HepG2 (cell line): ENCODE data around the gene IL21R. TPM values are rescaled to one million over a fixed set of nuclear protein-coding genes. Genes with fewer than 3 reads are reported as not detected.

Source experiments
- ATAC-seq: fragments of 200-7000 bp; cut with Tn5 transposase; 3 replicates; pipeline ENCODE4 v1.9.1; 2020; ENCODE audit warnings: mild to moderate bottlenecking, moderate library complexity
- BruUV-seq: library from RNA; stranded (reverse); fragments of 400-500 nt; replicated peaks from 2 replicates; lab custom pipeline; 2021; lab: Mats Ljungman, UMichigan
- CTCF ChIA-PET: fragments of 300-600 bp; formaldehyde crosslinking; extraction: SDS; loops from one replicate; lab custom pipeline; 2021; ENCODE audit warnings: low total read pairs, inconsistent platforms, low intra/inter-chr PET ratio; lab: Yijun Ruan, JAX
- POLR2A ChIA-PET: fragments of 350-600 bp; sonication (Branson Sonifier 250); formaldehyde crosslinking; loops from one replicate; lab custom pipeline; 2020; ENCODE audit warnings: antibody characterized with exemption, inconsistent platforms; lab: Yijun Ruan, JAX
- DNase-seq: peaks from one replicate; pipeline ENCODE4 v3.0.0-alpha.2; 2015; ENCODE audit warnings: low spot score
- FAIRE-seq: peaks from 3 replicates; lab custom pipeline; 2011; peaks lifted over from hg19 to GRCh38; lab: Jason Lieb, UNC
- H2AFZ ChIP-seq: one replicate; pipeline ENCODE4 v1.6.1; 2011; ENCODE audit warnings: low read length, inconsistent platforms
- H3K27ac ChIP-seq: fragments of 300-600 bp; 3 replicates; pipeline ENCODE4 v1.8.0; 2011; ENCODE audit warnings: mixed run types, mild to moderate bottlenecking, mixed read lengths, low read length, inconsistent platforms; ENCODE audit not compliant: insufficient read depth; ENCODE audit errors: extremely low read length
- H3K27me3 ChIP-seq, 2 experiments: fragments of 200-600 bp in 1 of 2; 2 replicates in 1 of 2; 3 replicates in 1 of 2; pipeline versions ENCODE4 v1.6.0 to v1.8.0; 2011; ENCODE audit warnings: low read length in 2 of 2, mild to moderate bottlenecking in 2 of 2, moderate library complexity in 2 of 2, inconsistent platforms in 1 of 2; ENCODE audit not compliant: insufficient read depth in 2 of 2, control insufficient read depth in 1 of 2
- H3K36me3 ChIP-seq, 2 experiments: fragments of 200-600 bp in 1 of 2; replicated peaks in 1 of 2; 2 replicates in 1 of 2; 3 replicates in 1 of 2; pipeline versions ENCODE4 v1.5.1 to v1.8.0; 2011; ENCODE audit warnings: low read length in 2 of 2, inconsistent platforms in 1 of 2; ENCODE audit not compliant: insufficient read depth in 2 of 2, control insufficient read depth in 1 of 2
- H3K4me1 ChIP-seq: 2 replicates; pipeline ENCODE4 v1.5.1; 2012; ENCODE audit warnings: low read length, inconsistent platforms; ENCODE audit not compliant: insufficient read depth
- H3K4me2 ChIP-seq: 2 replicates; pipeline ENCODE4 v1.6.0; 2011; ENCODE audit warnings: low read depth, low read length, inconsistent platforms
- H3K4me3 ChIP-seq, 3 experiments: fragments of 200-600 bp in 1 of 3; sonication (generic), shearing (Covaris generic) in 1 of 3; replicated peaks in 1 of 3; 2 replicates each; pipeline ENCODE4 v1.5.1; 2011 to 2016; ENCODE audit warnings: low read length in 3 of 3, inconsistent platforms in 2 of 3, low read depth in 2 of 3, mild to moderate bottlenecking in 2 of 3, control low read depth in 1 of 3, mixed read lengths in 1 of 3; ENCODE audit not compliant: insufficient read depth in 1 of 3
- H3K79me2 ChIP-seq: one replicate; pipeline ENCODE4 v1.6.1; 2011; ENCODE audit warnings: low read length, inconsistent platforms; ENCODE audit not compliant: insufficient read depth
- H3K9ac ChIP-seq: 2 replicates; pipeline ENCODE4 v1.6.0; 2011; ENCODE audit warnings: mild to moderate bottlenecking, low read depth, low read length, inconsistent platforms; ENCODE audit not compliant: insufficient read depth
- H3K9me3 ChIP-seq: 2 replicates; pipeline ENCODE4 v1.5.1; 2012; ENCODE audit warnings: mild to moderate bottlenecking, low read length
- H4K20me1 ChIP-seq: 2 replicates; pipeline ENCODE4 v1.6.0; 2011; ENCODE audit warnings: inconsistent platforms, mild to moderate bottlenecking, low read length, moderate library complexity; ENCODE audit not compliant: insufficient read depth
- AKNA ChIP-seq: sonication (generic); formaldehyde crosslinking; IDR thresholded peaks from 2 replicates; pipeline ENCODE4 v1.4.0; 2020; ENCODE audit warnings: missing genetic modification reagents, borderline replicate concordance
- ATF1 ChIP-seq: IDR thresholded peaks from 2 replicates; pipeline ENCODE4 v1.6.1; 2016; ENCODE audit warnings: mild to moderate bottlenecking, control low read depth
- BHLHE40 ChIP-seq: IDR thresholded peaks from 2 replicates; pipeline ENCODE4 v1.6.1; 2011; ENCODE audit warnings: low read length, improper control_type of control experiment
- GATAD2A ChIP-seq: IDR thresholded peaks from 2 replicates; pipeline ENCODE4 v1.6.1; 2016
- HMG20B ChIP-seq: conservative IDR thresholded peaks from 2 replicates; pipeline ENCODE4 v1.6.1; 2016; ENCODE audit warnings: missing genetic modification reagents, missing compliant biosample characterization
- ZNF567 ChIP-seq: sonication (generic); formaldehyde crosslinking; IDR thresholded peaks from 2 replicates; pipeline ENCODE4 v1.8.1; 2023; ENCODE audit warnings: mild to moderate bottlenecking, missing genetic modification reagents, borderline replicate concordance
- ZNF891 ChIP-seq: sonication (generic); formaldehyde crosslinking; IDR thresholded peaks from 2 replicates; pipeline ENCODE4 v1.5.0; 2020; ENCODE audit warnings: mild to moderate bottlenecking, missing genetic modification reagents
- WGBS: methylation state at CpG from one replicate; pipeline ENCODE4 v1.1.6; 2017; ENCODE audit warnings: low lambda C conversion rate; 5-methylcytosine and 5-hydroxymethylcytosine counted together
- in situ Hi-C: cut with HindIII; loops from 2 replicates; pipeline ENCODE4 v1.10.0; 2017; ENCODE audit warnings: low pct_unique_long_range_greater_than_20kb; ENCODE audit not compliant: extremely low pct_ligation_motif_present
- intact Hi-C: fragments of 100-400 bp; cut with micrococcal nuclease; formaldehyde crosslinking; loops from one replicate; pipeline ENCODE4 v1.10.0; 2022; ENCODE audit not compliant: unreplicated experiment
- polyA plus RNA-seq, 8 experiments: library from polyadenylated mRNA; depleted of rRNA in 3 of 8; stranded (reverse) in 7 of 8; unstranded in 1 of 8; fragments of >200 nt; fragmentation: Illumina TruSeq in 4 of 8; extraction: Trizol in 4 of 8; gene quantifications; 2 replicates each; pipeline versions ENCODE4 v1.2.1 to v1.2.3, GENCODE V29; 2011 to 2016; ENCODE audit warnings: low read depth in 4 of 8, missing spikeins in 1 of 8, mixed read lengths in 1 of 8; ENCODE audit not compliant: insufficient read depth in 1 of 8
- total RNA-seq, 5 experiments: library from RNA; depleted of rRNA; stranded (reverse); fragments of >200 nt; fragmentation: Illumina TruSeq; extraction: Trizol; gene quantifications; 2 replicates each; pipeline ENCODE4 v1.2.3, GENCODE V29; 2016; ENCODE audit warnings: low read depth in 1 of 5
- TF ChIP-seq, protein P1 (sequence below): sonication (generic); formaldehyde crosslinking; conservative IDR thresholded peaks from 2 replicates; pipeline ENCODE4 v1.4.0; 2020; ENCODE audit warnings: mild to moderate bottlenecking, missing genetic modification reagents, moderate library complexity

IL21R gene
- total and polyA plus RNA-seq, 2 of the 13 experiments (the other 11 are each of a cell fraction or from before 2014, with no cell fraction given), result 0.49 to 0.64 TPM

- TF ChIP-seq AKNA (CRISPR knock-in tag) (no peak), HMG20B (CRISPR knock-in tag) (no peak)
- TF ChIP-seq, all 625 proteins: peak for 0
These were observed 8.8 kb downstream of the IL21R start (continued) for GRCh38 chr16:27410761-27411160.

- Histone ChIP-seq H3K36me3 (no peaks in the 10 kb centered on the region), H3K4me1 (peaks cover under 1% of the 10 kb centered on the region; the same call in 1 of the 2 replicates), H3K79me2 (no peaks in the 10 kb centered on the region), H2AFZ (no peak overlapping the region), H4K20me1 (no peaks in the 10 kb centered on the region), H3K4me2 (no peak overlapping the region), H3K4me3 (no peak overlapping the region), H3K9me3 (peaks cover 8% of the 10 kb centered on the region; the same call in 1 of the 2 replicates), H3K27me3 (no peaks in the 10 kb centered on the region), H3K27ac (no peak overlapping the region), H3K9ac (no peak overlapping the region)
- DNase-seq, result no peak
- ATAC-seq, result no peak
- no TSS peak for BruUV-seq
- in situ Hi-C loops (no loop called here), intact Hi-C loops (no loop called here)
- CTCF ChIA-PET, result no interaction called here
- no peak for FAIRE-seq
- WGBS, result 30% methylated on average over 2 of the region's 2 CpGs
- POLR2A ChIA-PET, result no interaction called here
- TF ChIP-seq GATAD2A (no peak), ZNF567 (no peak), ATF1 (CRISPR knock-in tag) (no peak), AKNA (CRISPR knock-in tag) (no peak), BHLHE40 (no peak), ZNF891 (CRISPR knock-in tag) (no peak)
- TF ChIP-seq, protein P1, sequence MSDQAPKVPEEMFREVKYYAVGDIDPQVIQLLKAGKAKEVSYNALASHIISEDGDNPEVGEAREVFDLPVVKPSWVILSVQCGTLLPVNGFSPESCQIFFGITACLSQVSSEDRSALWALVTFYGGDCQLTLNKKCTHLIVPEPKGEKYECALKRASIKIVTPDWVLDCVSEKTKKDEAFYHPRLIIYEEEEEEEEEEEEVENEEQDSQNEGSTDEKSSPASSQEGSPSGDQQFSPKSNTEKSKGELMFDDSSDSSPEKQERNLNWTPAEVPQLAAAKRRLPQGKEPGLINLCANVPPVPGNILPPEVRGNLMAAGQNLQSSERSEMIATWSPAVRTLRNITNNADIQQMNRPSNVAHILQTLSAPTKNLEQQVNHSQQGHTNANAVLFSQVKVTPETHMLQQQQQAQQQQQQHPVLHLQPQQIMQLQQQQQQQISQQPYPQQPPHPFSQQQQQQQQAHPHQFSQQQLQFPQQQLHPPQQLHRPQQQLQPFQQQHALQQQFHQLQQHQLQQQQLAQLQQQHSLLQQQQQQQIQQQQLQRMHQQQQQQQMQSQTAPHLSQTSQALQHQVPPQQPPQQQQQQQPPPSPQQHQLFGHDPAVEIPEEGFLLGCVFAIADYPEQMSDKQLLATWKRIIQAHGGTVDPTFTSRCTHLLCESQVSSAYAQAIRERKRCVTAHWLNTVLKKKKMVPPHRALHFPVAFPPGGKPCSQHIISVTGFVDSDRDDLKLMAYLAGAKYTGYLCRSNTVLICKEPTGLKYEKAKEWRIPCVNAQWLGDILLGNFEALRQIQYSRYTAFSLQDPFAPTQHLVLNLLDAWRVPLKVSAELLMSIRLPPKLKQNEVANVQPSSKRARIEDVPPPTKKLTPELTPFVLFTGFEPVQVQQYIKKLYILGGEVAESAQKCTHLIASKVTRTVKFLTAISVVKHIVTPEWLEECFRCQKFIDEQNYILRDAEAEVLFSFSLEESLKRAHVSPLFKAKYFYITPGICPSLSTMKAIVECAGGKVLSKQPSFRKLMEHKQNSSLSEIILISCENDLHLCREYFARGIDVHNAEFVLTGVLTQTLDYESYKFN, result no peak
These were observed 12.0 kb downstream of the IL21R start for GRCh38 chr16:27413956-27414355.
